Activated T-cell treated with anti-CD3 and anti-CD28 coated beads, Interleukin-2, amount 50 U/mL, for 1 hour (primary cell): ENCODE data around the gene FMN1.

Experiments used
- DNase-seq: peaks from one replicate; pipeline ENCODE4 v3.0.0-alpha.2; 2020

FMN1 gene

GRCh38 chr15:32909431-32909830 is 285.1 kb downstream of the FMN1 start:
- DNase-seq, result no peak

GRCh38 chr15:32908872-32909271 is 285.6 kb downstream of the FMN1 start:
- DNase-seq, result no peak

GRCh38 chr15:32908135-32908801 is 286.2 kb downstream of the FMN1 start:
- DNase-seq, result no peak

- DNase-seq, result no peak
Observed at GRCh38 chr15:32905481-32905880, 289.0 kb downstream of the FMN1 start.

- no peak for DNase-seq
Observed at GRCh38 chr15:32904448-32904847, 290.1 kb downstream of the FMN1 start.

GRCh38 chr15:32903591-32904290 is 290.8 kb downstream of the FMN1 start:
- DNase-seq, result no peak

- no peak for DNase-seq
Observed at GRCh38 chr15:32901995-32902394, 292.5 kb downstream of the FMN1 start.

GRCh38 chr15:32901192-32901591 is 293.3 kb downstream of the FMN1 start:
- DNase-seq, result no peak

GRCh38 chr15:32899126-32899596 is 295.4 kb downstream of the FMN1 start:
- DNase-seq, result no peak

- DNase-seq, result no peak
Observed at GRCh38 chr15:32898414-32898813, 296.1 kb downstream of the FMN1 start.

GRCh38 chr15:32893421-32893820 is 301.1 kb downstream of the FMN1 start:
- DNase-seq, result no peak

- no peak for DNase-seq
Observed at GRCh38 chr15:32889214-32889613, 305.3 kb downstream of the FMN1 start.

- DNase-seq, result no peak
Observed at GRCh38 chr15:32888221-32888761, 306.2 kb downstream of the FMN1 start.

- no peak for DNase-seq
Observed at GRCh38 chr15:32887090-32887489, 307.4 kb downstream of the FMN1 start.

GRCh38 chr15:32886459-32886858 is 308.1 kb downstream of the FMN1 start:
- no peak for DNase-seq

- no peak for DNase-seq
Observed at GRCh38 chr15:32885713-32886112, 308.8 kb downstream of the FMN1 start.

- DNase-seq, result no peak
Observed at GRCh38 chr15:32884146-32884545, 310.4 kb downstream of the FMN1 start.

- DNase-seq, result no peak
Observed at GRCh38 chr15:32882955-32883354, 311.6 kb downstream of the FMN1 start.

GRCh38 chr15:32881528-32881927 is 313.0 kb downstream of the FMN1 start:
- no peak for DNase-seq

- no peak for DNase-seq
Observed at GRCh38 chr15:32880642-32881041, 313.9 kb downstream of the FMN1 start.

- no peak for DNase-seq
Observed at GRCh38 chr15:32879980-32880379, 314.5 kb downstream of the FMN1 start.

GRCh38 chr15:32878869-32879805 is 315.4 kb downstream of the FMN1 start:
- DNase-seq, result no peak

- DNase-seq, result no peak
Observed at GRCh38 chr15:32878342-32878741, 316.2 kb downstream of the FMN1 start.
